MM.1S (cell line): ENCODE measurements around the gene GABARAP.

ENCODE experiments used
- DNase-seq: peaks from one replicate; pipeline ENCODE4 v3.0.0-alpha.2; 2015
- H2AFZ ChIP-seq: fragments of 300-600 bp; sonication (generic); 2 replicates; pipeline ENCODE4 v1.6.0; 2016; ENCODE audit warnings: antibody characterized with exemption, low read length
- H3F3A ChIP-seq: fragments of 300-600 bp; sonication (generic); 2 replicates; pipeline ENCODE4 v1.6.1; 2016; ENCODE audit warnings: mild to moderate bottlenecking, antibody characterized with exemption, low read length, moderate library complexity, mixed read lengths; ENCODE audit not compliant: insufficient read depth
- H3K27ac ChIP-seq: fragments of 300-600 bp; sonication (generic); 2 replicates; pipeline ENCODE4 v1.5.1; 2016; ENCODE audit warnings: mild to moderate bottlenecking, low read length
- H3K27me3 ChIP-seq: fragments of 300-600 bp; sonication (generic); replicated peaks from 2 replicates; pipeline ENCODE4 v1.6.0; 2016; ENCODE audit warnings: low read length; ENCODE audit not compliant: insufficient read depth
- H3K36me3 ChIP-seq: fragments of 300-600 bp; sonication (generic); replicated peaks from 2 replicates; pipeline ENCODE4 v1.6.1; 2016; ENCODE audit warnings: mild to moderate bottlenecking, low read length, mixed read lengths; ENCODE audit not compliant: insufficient read depth
- H3K4me1 ChIP-seq: fragments of 300-600 bp; sonication (generic); 2 replicates; pipeline ENCODE4 v1.6.1; 2016; ENCODE audit warnings: low read length, mixed read lengths
- H3K4me2 ChIP-seq: fragments of 300-600 bp; sonication (generic); 2 replicates; pipeline ENCODE4 v1.6.0; 2016; ENCODE audit warnings: low read depth, low read length
- H3K4me3 ChIP-seq: fragments of 300-600 bp; sonication (generic); 2 replicates; pipeline ENCODE4 v1.5.1; 2016; ENCODE audit warnings: low read length, mixed read lengths
- H3K79me2 ChIP-seq: fragments of 300-600 bp; sonication (generic); 2 replicates; pipeline ENCODE4 v1.6.1; 2016; ENCODE audit warnings: mixed run types, low read length, mixed read lengths
- H3K9ac ChIP-seq: fragments of 300-600 bp; sonication (generic); 2 replicates; pipeline ENCODE4 v1.6.1; 2016; ENCODE audit warnings: low read length, mixed read lengths
- H3K9me2 ChIP-seq: fragments of 300-600 bp; sonication (generic); replicated peaks from 2 replicates; pipeline ENCODE4 v1.6.1; 2016; ENCODE audit warnings: mild to moderate bottlenecking, low read length, mixed read lengths; ENCODE audit not compliant: insufficient read depth
- H3K9me3 ChIP-seq: fragments of 300-600 bp; sonication (generic); replicated peaks from 2 replicates; pipeline ENCODE4 v1.6.1; 2016; ENCODE audit warnings: mild to moderate bottlenecking, low read length, mixed read lengths; ENCODE audit not compliant: insufficient read depth
- H4K20me1 ChIP-seq: fragments of 300-600 bp; sonication (generic); 2 replicates; pipeline ENCODE4 v1.6.1; 2016; ENCODE audit warnings: mild to moderate bottlenecking, low read length, moderate library complexity, mixed read lengths; ENCODE audit not compliant: insufficient read depth
- EZH2 ChIP-seq: fragments of 300-600 bp; sonication (generic); optimal IDR thresholded peaks from 2 replicates; pipeline ENCODE3; 2017; ENCODE audit warnings: low read depth, mild to moderate bottlenecking, antibody characterized with exemption, low read length, mixed read lengths
- EZH2phosphoT487 ChIP-seq: fragments of 300-600 bp; sonication (generic); IDR thresholded peaks from 2 replicates; pipeline ENCODE4 v1.6.1; 2018; ENCODE audit warnings: antibody characterized with exemption, low read length
- TF ChIP-seq, protein P1 (sequence below): fragments of 300-600 bp; sonication (generic); IDR thresholded peaks from 2 replicates; pipeline ENCODE4 v1.5.1; 2016; ENCODE audit warnings: antibody characterized with exemption, low read length, mixed read lengths

The GABARAP gene

DNA sequence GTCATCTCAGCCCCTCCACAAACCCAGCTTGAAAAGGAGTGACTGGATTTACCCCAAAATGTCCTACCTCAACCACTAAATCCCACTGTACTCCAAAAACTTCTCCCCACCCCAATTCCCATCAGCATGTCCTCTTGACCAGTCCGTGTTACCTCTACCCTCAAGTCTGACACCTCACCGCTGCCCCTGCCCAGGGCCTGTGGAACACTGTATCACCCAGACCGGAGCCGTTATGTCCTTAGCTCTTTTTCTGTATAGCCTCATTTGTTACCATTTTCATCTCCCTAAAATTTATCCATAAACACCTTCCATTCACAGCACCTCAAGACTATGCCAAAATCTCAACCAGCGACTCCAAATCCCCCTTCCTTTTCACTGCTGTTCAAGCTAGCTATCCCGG lies 5.4 kb downstream of the GABARAP start:
- no peak for DNase-seq
- no peak overlapping the region for H2AFZ ChIP-seq
- no peaks in the 10 kb centered on the region for H4K20me1 ChIP-seq
- TF ChIP-seq EZH2phosphoT487: no peak
- TF ChIP-seq, protein P1, sequence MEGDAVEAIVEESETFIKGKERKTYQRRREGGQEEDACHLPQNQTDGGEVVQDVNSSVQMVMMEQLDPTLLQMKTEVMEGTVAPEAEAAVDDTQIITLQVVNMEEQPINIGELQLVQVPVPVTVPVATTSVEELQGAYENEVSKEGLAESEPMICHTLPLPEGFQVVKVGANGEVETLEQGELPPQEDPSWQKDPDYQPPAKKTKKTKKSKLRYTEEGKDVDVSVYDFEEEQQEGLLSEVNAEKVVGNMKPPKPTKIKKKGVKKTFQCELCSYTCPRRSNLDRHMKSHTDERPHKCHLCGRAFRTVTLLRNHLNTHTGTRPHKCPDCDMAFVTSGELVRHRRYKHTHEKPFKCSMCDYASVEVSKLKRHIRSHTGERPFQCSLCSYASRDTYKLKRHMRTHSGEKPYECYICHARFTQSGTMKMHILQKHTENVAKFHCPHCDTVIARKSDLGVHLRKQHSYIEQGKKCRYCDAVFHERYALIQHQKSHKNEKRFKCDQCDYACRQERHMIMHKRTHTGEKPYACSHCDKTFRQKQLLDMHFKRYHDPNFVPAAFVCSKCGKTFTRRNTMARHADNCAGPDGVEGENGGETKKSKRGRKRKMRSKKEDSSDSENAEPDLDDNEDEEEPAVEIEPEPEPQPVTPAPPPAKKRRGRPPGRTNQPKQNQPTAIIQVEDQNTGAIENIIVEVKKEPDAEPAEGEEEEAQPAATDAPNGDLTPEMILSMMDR: no peak
- TF ChIP-seq EZH2: no peak
- H3K4me3 ChIP-seq: no peak overlapping the region
- no peaks in the 10 kb centered on the region for H3K9me2 ChIP-seq
- H3K4me1 ChIP-seq: peaks cover 34% of the 10 kb centered on the region
- no peaks in the 10 kb centered on the region; the same call in 1 of the 2 replicates for H3K36me3 ChIP-seq
- H3K9ac ChIP-seq: no peak overlapping the region
- H3K4me2 ChIP-seq: no peak overlapping the region
- peaks cover 86% of the 10 kb centered on the region for H3K79me2 ChIP-seq
- no peaks in the 10 kb centered on the region for H3K27me3 ChIP-seq
- no peak overlapping the region for H3K27ac ChIP-seq
- H3F3A ChIP-seq: peaks cover 45% of the 10 kb centered on the region
- no peaks in the 10 kb centered on the region for H3K9me3 ChIP-seq

DNA sequence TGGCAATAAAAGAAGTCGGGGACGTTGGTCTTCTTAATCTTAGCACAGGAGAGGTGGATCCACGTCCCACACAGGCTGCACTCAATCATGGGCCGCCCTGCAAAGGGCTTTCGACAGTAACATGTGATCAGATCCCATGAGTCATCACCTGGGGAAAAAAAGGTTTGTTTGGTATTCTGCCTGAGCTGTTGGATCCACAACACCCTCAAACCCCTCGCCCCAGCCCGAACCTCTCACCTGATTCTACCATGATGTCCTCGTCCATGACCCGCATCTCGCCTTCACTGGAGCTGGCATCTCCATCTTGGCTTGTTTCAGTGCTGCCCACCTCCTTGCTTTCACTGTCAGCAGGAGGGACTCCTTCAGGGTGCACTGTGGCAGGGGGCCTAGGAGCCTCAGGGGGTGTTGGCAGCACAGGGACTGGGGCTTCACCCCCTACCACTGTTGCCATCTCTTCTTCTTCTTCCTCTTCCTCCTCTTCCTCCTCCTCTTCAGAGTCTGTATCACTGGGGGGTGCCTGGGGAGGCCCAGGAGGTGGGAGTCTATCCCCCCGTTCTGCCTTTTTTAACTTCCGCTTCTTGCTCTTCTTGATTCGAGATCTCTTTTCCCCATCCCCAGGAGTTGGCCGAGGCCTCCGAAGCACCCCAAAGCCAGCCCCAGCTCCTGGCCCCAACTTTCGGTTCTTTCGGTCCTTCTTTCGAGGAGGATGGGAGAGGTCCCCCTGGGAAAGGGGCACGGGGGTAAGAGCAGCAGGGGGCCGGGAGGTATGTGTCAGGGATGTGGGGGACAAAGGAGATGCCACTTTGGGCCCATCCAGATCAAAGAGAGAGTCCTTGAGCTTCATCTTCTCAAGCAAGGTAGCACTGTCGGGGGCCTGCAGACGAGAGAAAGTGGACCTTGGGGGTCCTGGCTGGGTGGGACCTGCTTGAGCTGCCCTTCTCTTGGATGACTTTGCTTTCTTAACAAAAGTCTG lies 6.3 kb downstream of the GABARAP start:
- no peak overlapping the region for H3K27ac ChIP-seq
- no peak for TF ChIP-seq EZH2
- TF ChIP-seq, protein P1: no peak
- TF ChIP-seq EZH2phosphoT487: no peak
- H3K79me2 ChIP-seq: peaks cover 84% of the 10 kb centered on the region
- no peak overlapping the region for H3K9ac ChIP-seq
- no peaks in the 10 kb centered on the region for H3K9me3 ChIP-seq
- DNase-seq: no peak
- H4K20me1 ChIP-seq: no peaks in the 10 kb centered on the region
- no peaks in the 10 kb centered on the region; the same call in 1 of the 2 replicates for H3K36me3 ChIP-seq
- H3K27me3 ChIP-seq: no peaks in the 10 kb centered on the region
- peak overlapping the region; percentile 97 for H3K4me2 ChIP-seq
- H3K4me1 ChIP-seq: peaks cover 31% of the 10 kb centered on the region
- H3K4me3 ChIP-seq: no peak overlapping the region
- H2AFZ ChIP-seq: no peak overlapping the region
- no peaks in the 10 kb centered on the region for H3K9me2 ChIP-seq
- H3F3A ChIP-seq: peaks cover 36% of the 10 kb centered on the region

DNA sequence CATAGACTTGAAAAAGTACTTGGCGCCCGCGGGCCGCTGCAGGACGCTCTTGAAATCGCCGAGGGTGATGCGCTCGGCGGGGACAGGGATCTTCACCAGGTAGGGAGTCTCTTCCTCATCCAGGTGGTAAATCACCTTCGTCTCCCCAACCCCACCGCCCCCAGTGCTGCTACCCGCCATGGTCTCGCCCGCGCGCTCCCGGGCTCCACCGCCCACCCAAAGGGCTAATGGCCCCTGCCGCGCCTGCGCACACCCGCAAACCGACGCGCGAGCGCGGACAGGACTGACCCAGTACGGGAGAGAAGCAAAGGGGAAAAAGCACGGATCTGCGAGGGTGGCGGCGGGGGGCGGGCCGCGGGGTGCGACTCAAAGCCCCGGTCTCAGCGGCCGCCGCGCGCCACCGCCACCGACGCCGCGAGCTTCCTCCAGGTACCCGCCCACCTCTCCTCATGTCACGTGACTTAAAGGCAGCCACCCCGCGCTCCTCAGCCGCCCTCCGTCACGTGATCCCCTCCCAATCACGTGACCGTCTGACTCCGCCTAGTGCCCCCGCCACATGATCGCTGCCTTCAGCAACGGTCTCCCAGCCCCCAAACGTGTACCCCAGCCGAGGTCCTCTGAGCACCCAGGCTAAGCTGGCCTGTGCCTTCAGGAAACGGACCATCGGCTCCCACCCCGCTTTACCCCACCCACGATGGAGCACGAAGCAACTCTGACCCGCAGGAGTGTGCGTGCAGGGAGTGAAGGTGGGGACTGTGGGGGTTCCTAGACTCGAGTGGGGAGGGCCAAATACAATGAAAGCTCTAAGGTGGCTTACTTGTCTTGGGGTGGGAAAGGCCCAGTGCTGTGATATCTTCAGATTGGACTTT lies 7.9 kb downstream of the GABARAP start, which contains the start of gene DVL2:
Gene DVL2 (minus strand): TSS at position 435 of the 869 bp plus-strand sequence. CDS start 255 bp downstream, at position 180.
- Histone ChIP-seq H3K9me2 (no peaks in the 10 kb centered on the region), H3K27ac (peak within 1 kb of the TSS; percentile 46; the same call in 1 of the 2 replicates), H3K27me3 (no peaks in the 10 kb centered on the region), H3K36me3 (no peaks in the 10 kb centered on the region; the same call in 1 of the 2 replicates), H2AFZ (peak within 1 kb of the TSS; percentile 86), H4K20me1 (no peaks in the 10 kb centered on the region), H3K4me1 (peaks cover 19% of the 10 kb centered on the region), H3K4me3 (peak within 1 kb of the TSS; percentile 99), H3F3A (peaks cover 25% of the 10 kb centered on the region), H3K9ac (peak within 1 kb of the TSS; percentile 79), H3K4me2 (peak within 1 kb of the TSS; percentile 97), H3K9me3 (no peaks in the 10 kb centered on the region), H3K79me2 (peaks cover 86% of the 10 kb centered on the region)
- DNase-seq: peak; percentile 95
- no peak for TF ChIP-seq EZH2phosphoT487
